ENCODE measurements around the gene SLC16A8.

GRCh38 chr22:38108561-38109319 lies 24.8 kb upstream of the SLC16A8 start:
- TF ChIP-seq, protein P1, sequence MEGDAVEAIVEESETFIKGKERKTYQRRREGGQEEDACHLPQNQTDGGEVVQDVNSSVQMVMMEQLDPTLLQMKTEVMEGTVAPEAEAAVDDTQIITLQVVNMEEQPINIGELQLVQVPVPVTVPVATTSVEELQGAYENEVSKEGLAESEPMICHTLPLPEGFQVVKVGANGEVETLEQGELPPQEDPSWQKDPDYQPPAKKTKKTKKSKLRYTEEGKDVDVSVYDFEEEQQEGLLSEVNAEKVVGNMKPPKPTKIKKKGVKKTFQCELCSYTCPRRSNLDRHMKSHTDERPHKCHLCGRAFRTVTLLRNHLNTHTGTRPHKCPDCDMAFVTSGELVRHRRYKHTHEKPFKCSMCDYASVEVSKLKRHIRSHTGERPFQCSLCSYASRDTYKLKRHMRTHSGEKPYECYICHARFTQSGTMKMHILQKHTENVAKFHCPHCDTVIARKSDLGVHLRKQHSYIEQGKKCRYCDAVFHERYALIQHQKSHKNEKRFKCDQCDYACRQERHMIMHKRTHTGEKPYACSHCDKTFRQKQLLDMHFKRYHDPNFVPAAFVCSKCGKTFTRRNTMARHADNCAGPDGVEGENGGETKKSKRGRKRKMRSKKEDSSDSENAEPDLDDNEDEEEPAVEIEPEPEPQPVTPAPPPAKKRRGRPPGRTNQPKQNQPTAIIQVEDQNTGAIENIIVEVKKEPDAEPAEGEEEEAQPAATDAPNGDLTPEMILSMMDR (IDR thresholded peaks at IDR 0.05) = no peak
- TF ChIP-seq POLR2A (IDR thresholded peaks at IDR 0.05) = no peak

Data from adrenal gland (tissue), 5 donors.